Esophagus muscularis mucosa (tissue), 4 donors: ENCODE data around the gene CEP19. TPM values are rescaled to one million over a fixed set of nuclear protein-coding genes. Genes with fewer than 3 reads are reported as not detected.
"Not testable (repeated sequence)": the region's sequence is repeated elsewhere in the genome, so short reads cannot be mapped to it uniquely, and the experiment has no call there.

ENCODE experiments used
- DNase-seq: peaks from one replicate; pipeline ENCODE4 v3.0.0-alpha.2; 2017; ENCODE audit errors: extremely low spot score
- H3K27ac ChIP-seq, 4 donors: fragments of 200-600 bp; sonication (generic); replicated peaks in 1 of 4; 1 replicate in 3 of 4; 2 replicates in 1 of 4; pipeline ENCODE4 v1.5.1; 2016 to 2019; ENCODE audit warnings: mild to moderate bottlenecking in 1 of 4
- H3K27me3 ChIP-seq, 4 donors: fragments of 200-600 bp; sonication (generic); one replicate each; pipeline versions ENCODE4 v1.5.1 to v1.6.0; 2016 to 2019
- H3K36me3 ChIP-seq, 4 donors: fragments of 200-600 bp; sonication (generic); one replicate each; pipeline ENCODE4 v1.5.1; 2016 to 2019
- H3K4me1 ChIP-seq, 4 donors: fragments of 200-600 bp; sonication (generic); one replicate each; pipeline ENCODE4 v1.5.1; 2016 to 2019
- H3K4me3 ChIP-seq, 4 donors: fragments of 200-600 bp; sonication (generic); 1 replicate in 2 of 4; 2 replicates in 2 of 4; pipeline ENCODE4 v1.5.1; 2016 to 2019; ENCODE audit warnings: mild to moderate bottlenecking in 4 of 4, moderate library complexity in 1 of 4
- H3K9me3 ChIP-seq, 4 donors: fragments of 200-600 bp; sonication (generic); 1 replicate in 3 of 4; 2 replicates in 1 of 4; pipeline ENCODE4 v1.5.1; 2016 to 2019
- CTCF ChIP-seq, 3 experiments: fragments of 200-600 bp in 2 of 3; fragments of 450-650 bp in 1 of 3; sonication (generic) in 2 of 3; IDR thresholded peaks; one replicate each; pipeline ENCODE4 v1.5.1; 2017 to 2019; ENCODE audit warnings: antibody characterized with exemption in 3 of 3, mild to moderate bottlenecking in 2 of 3, moderate library complexity in 1 of 3
- EP300 ChIP-seq: sonication (generic); formaldehyde crosslinking; IDR thresholded peaks from one replicate; pipeline ENCODE4 v1.6.1; 2017; ENCODE audit warnings: antibody characterized with exemption
- POLR2A ChIP-seq: fragments of 450-650 bp; IDR thresholded peaks from one replicate; pipeline ENCODE4 v1.6.1; 2017; ENCODE audit warnings: antibody characterized with exemption, moderate library complexity, mild to moderate bottlenecking, low read depth
- POLR2AphosphoS5 ChIP-seq, 2 donors: sonication (generic); formaldehyde crosslinking; IDR thresholded peaks; one replicate each; pipeline ENCODE4 v1.6.1; 2017; ENCODE audit warnings: antibody characterized with exemption in 2 of 2
- WGBS: methylation state at CpG from one replicate; pipeline ENCODE4 v1.1.5; 2018; 5-methylcytosine and 5-hydroxymethylcytosine counted together
- intact Hi-C: fragments of 100-400 bp; cut with DNase I; formaldehyde crosslinking; loops from one replicate; pipeline ENCODE4 v1.15.1; 2023
- total RNA-seq, 4 donors: library from RNA; depleted of rRNA; stranded (reverse); fragments of >200 nt; gene quantifications; one replicate each; pipeline versions ENCODE4 v1.1.0 to v1.2.1, GENCODE V29; 2016

Gene CEP19
- total RNA-seq, 4 donors from 2014 or later: 1.5 to 4.0 (median 3.3) TPM

- H3K27me3 ChIP-seq: no peaks in the 10 kb centered on the region
- WGBS: 74% methylated on average over 7 of the region's 7 CpGs
- H3K9me3 ChIP-seq: no peaks in the 10 kb centered on the region
- no peak overlapping the region for H3K27ac ChIP-seq
- TF ChIP-seq POLR2AphosphoS5 (IDR thresholded peaks at IDR 0.05) (no peak), CTCF (IDR thresholded peaks at IDR 0.05) (no peak), EP300 (no peak), POLR2A (no peak)
- no peaks in the 10 kb centered on the region for H3K4me1 ChIP-seq
- intact Hi-C loops: no loop called here
- no peak for DNase-seq
- no peak overlapping the region for H3K4me3 ChIP-seq
- peaks cover 3 to 45% (median 29%) of the 10 kb centered on the region in 4 donors for H3K36me3 ChIP-seq
These were observed 15.0 kb upstream of the CEP19 start for GRCh38 chr3:196726788-196727675.

GRCh38 chr3:196721097-196721496 is 9.0 kb upstream of the CEP19 start:
- 60% methylated on average over 2 of the region's 2 CpGs for WGBS
- H3K4me1 ChIP-seq: no peaks in the 10 kb centered on the region
- H3K4me3 ChIP-seq: no peak overlapping the region
- peaks cover 3 to 27% (median 15%) of the 10 kb centered on the region in 4 donors for H3K36me3 ChIP-seq
- intact Hi-C loops: no loop called here
- H3K9me3 ChIP-seq: no peaks in the 10 kb centered on the region
- no peak for DNase-seq
- no peak overlapping the region for H3K27ac ChIP-seq
- TF ChIP-seq POLR2AphosphoS5 (IDR thresholded peaks at IDR 0.05) (no peak), CTCF (IDR thresholded peaks at IDR 0.05) (no peak), EP300 (no peak), POLR2A (no peak)
- H3K27me3 ChIP-seq: no peaks in the 10 kb centered on the region

GRCh38 chr3:196717162-196717561 is 5.1 kb upstream of the CEP19 start:
- H3K4me3 ChIP-seq, H3K27me3 ChIP-seq, H3K9me3 ChIP-seq, DNase-seq, H3K27ac ChIP-seq, intact Hi-C loops: not testable (repeated sequence)
- WGBS: 93% methylated on average over 3 of the region's 3 CpGs
- peaks cover 0 to 11% (median 4%) of the 10 kb centered on the region in 4 donors for H3K36me3 ChIP-seq
- H3K4me1 ChIP-seq: peaks cover 8 to 21% (median 14%) of the 10 kb centered on the region in 4 donors

GRCh38 chr3:196712514-196713413 is 714 bp upstream of the CEP19 start:
- Histone ChIP-seq H3K9me3 (no peaks in the 10 kb centered on the region), H3K36me3 (no peaks in the 10 kb centered on the region), H3K27me3 (no peaks in the 10 kb centered on the region), H3K27ac (peak overlapping the region; percentile 93 to 96 (median 94)), H3K4me3 (peak overlapping the region; percentile 82 to 96 (median 82)), H3K4me1 (peaks cover 13 to 29% (median 22%) of the 10 kb centered on the region in 4 donors)
- DNase-seq: no peak
- TF ChIP-seq EP300 (no peak), CTCF (IDR thresholded peaks at IDR 0.05) (peak in 1 of 3 experiments; percentile 2), POLR2A (no peak), POLR2AphosphoS5 (IDR thresholded peaks at IDR 0.05) (no peak)
- WGBS: 35% methylated on average over 8 of the region's 64 CpGs
- intact Hi-C loops: loop anchor here (2.0 kb wide), 1 partner anchor 28 kb away; no protein-coding TSS in a partner anchor

- Histone ChIP-seq H3K27ac (no peak overlapping the region), H3K27me3 (no peaks in the 10 kb centered on the region), H3K4me3 (no peak overlapping the region), H3K9me3 (no peaks in the 10 kb centered on the region), H3K36me3 (no peaks in the 10 kb centered on the region), H3K4me1 (peaks cover 11 to 17% (median 15%) of the 10 kb centered on the region in 4 donors)
- TF ChIP-seq POLR2A: no peak
- TF ChIP-seq CTCF (IDR thresholded peaks at IDR 0.05): no peak
- no peak for TF ChIP-seq EP300
- no peak for TF ChIP-seq POLR2AphosphoS5 (IDR thresholded peaks at IDR 0.05)
- intact Hi-C loops: no loop called here
- no peak for DNase-seq
- WGBS: 94% methylated on average over 7 of the region's 7 CpGs
These were observed 3.6 kb downstream of the CEP19 start for GRCh38 chr3:196708467-196708866.
